NT2/D1 (cell line): ENCODE measurements around the gene NRF1.

ENCODE experiments used
- YY1 ChIP-seq: IDR thresholded peaks from 2 replicates; pipeline ENCODE4 v1.6.1; 2011; ENCODE audit not compliant: insufficient read length, insufficient read depth
- ZNF274 ChIP-seq: IDR thresholded peaks from 2 replicates; pipeline ENCODE4 v1.6.1; 2011; ENCODE audit warnings: mild to moderate bottlenecking, low read depth, low read length

DNA sequence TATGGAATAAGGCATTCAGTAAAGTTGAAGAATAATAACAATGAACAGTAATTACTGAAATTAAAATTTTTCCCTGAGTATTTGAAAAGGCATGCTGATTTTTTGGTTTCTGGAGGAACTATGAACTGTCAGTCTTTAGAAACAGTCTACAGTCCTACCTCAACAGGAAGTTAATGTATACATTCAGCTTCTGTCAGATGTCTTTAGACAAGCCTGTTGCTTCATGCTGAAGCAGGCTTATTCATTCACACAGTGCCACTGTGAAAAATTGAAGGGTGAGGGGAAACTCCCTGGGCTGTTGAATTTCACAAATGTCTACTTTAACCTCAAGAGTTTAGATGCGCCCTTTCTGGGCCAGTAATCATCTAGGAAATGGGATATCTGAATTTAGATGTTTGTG lies 3.5 kb downstream of the NRF1 start:
- TF ChIP-seq YY1 (no peak), ZNF274 (no peak)
